HEK293 (cell line): ENCODE results near the gene ENTPD8.
"Not testable (repeated sequence)": the region's sequence is repeated elsewhere in the genome, so short reads cannot be mapped to it uniquely, and the experiment has no call there.

Experiments used
- CTCF ChIA-PET: fragments of 350-600 bp; formaldehyde crosslinking; extraction: SDS; loops from one replicate; lab custom pipeline; 2021; ENCODE audit warnings: antibody characterized with exemption; lab: Yijun Ruan, JAX
- POLR2A ChIA-PET: fragments of 300-600 bp; formaldehyde crosslinking; extraction: SDS; loops from one replicate; lab custom pipeline; 2020; ENCODE audit warnings: antibody characterized with exemption, inconsistent platforms; lab: Yijun Ruan, JAX
- H3K27ac ChIP-seq: fragments of 200-500 bp; sonication (Bioruptor generic); 2 replicates; pipeline ENCODE4 v1.5.1; 2014; ENCODE audit warnings: low read depth, low read length, control low read depth, inconsistent platforms; ENCODE audit errors: extremely low read depth
- H3K36me3 ChIP-seq, 2 experiments: fragments of 200-500 bp in 1 of 2; sonication (Bioruptor generic) in 1 of 2; 1 replicate in 1 of 2; 2 replicates in 1 of 2; pipeline ENCODE4 v1.5.1; 2014 to 2017; ENCODE audit warnings: inconsistent platforms in 2 of 2, low read length in 2 of 2; ENCODE audit not compliant: control insufficient read depth in 2 of 2, insufficient read depth in 1 of 2
- H3K4me1 ChIP-seq: fragments of 200-500 bp; sonication (Bioruptor generic); 2 replicates; pipeline ENCODE4 v1.5.1; 2014; ENCODE audit warnings: mild to moderate bottlenecking, low read length, inconsistent platforms; ENCODE audit not compliant: control insufficient read depth, insufficient read depth
- H3K4me3 ChIP-seq: 2 replicates; pipeline ENCODE4 v1.5.1; 2011; ENCODE audit warnings: low read depth, mild to moderate bottlenecking, control low read depth, low read length, moderate library complexity
- H3K9me3 ChIP-seq: fragments of 200-500 bp; sonication (Bioruptor generic); 2 replicates; pipeline ENCODE4 v1.5.1; 2014; ENCODE audit warnings: low read depth, low read length, inconsistent platforms; ENCODE audit not compliant: control insufficient read depth, insufficient read depth
- BCL11A ChIP-seq: fragments of 450-650 bp; formaldehyde crosslinking; IDR thresholded peaks from 2 replicates; pipeline ENCODE4 v1.5.1; 2016; ENCODE audit warnings: low read depth, missing biosample characterization, missing genetic modification characterization
- GFI1B ChIP-seq: fragments of 450-650 bp; formaldehyde crosslinking; IDR thresholded peaks from 2 replicates; pipeline ENCODE4 v1.5.1; 2016; ENCODE audit warnings: missing biosample characterization, missing genetic modification characterization
- GLIS2 ChIP-seq: fragments of 450-650 bp; formaldehyde crosslinking; IDR thresholded peaks from 2 replicates; pipeline ENCODE4 v1.5.1; 2016; ENCODE audit warnings: missing biosample characterization, missing genetic modification characterization
- KLF8 ChIP-seq: fragments of 450-650 bp; formaldehyde crosslinking; IDR thresholded peaks from 2 replicates; pipeline ENCODE4 v1.5.1; 2016; ENCODE audit warnings: missing biosample characterization, missing genetic modification characterization
- PBX3 ChIP-seq: sonication (generic); formaldehyde crosslinking; IDR thresholded peaks from 2 replicates; pipeline ENCODE4 v1.8.1; 2022; ENCODE audit warnings: mild to moderate bottlenecking, moderate library complexity, missing genetic modification reagents
- YY1 ChIP-seq: fragments of 450-650 bp; formaldehyde crosslinking; IDR thresholded peaks from 2 replicates; pipeline ENCODE4 v1.5.1; 2018; ENCODE audit warnings: missing biosample characterization, missing genetic modification characterization
- ZBTB7A ChIP-seq: fragments of 450-650 bp; formaldehyde crosslinking; IDR thresholded peaks from 2 replicates; pipeline ENCODE4 v1.5.1; 2016; ENCODE audit warnings: low read depth, missing biosample characterization, missing genetic modification characterization
- ZFP41 ChIP-seq: fragments of 450-650 bp; formaldehyde crosslinking; IDR thresholded peaks from 2 replicates; pipeline ENCODE4 v1.5.1; 2016; ENCODE audit warnings: missing biosample characterization, missing genetic modification characterization, borderline replicate concordance
- ZNF114 ChIP-seq: fragments of 450-650 bp; formaldehyde crosslinking; IDR thresholded peaks from 2 replicates; pipeline ENCODE4 v1.5.0; 2017; ENCODE audit warnings: missing biosample characterization, missing genetic modification characterization
- ZNF37A ChIP-seq: fragments of 450-650 bp; IDR thresholded peaks from 2 replicates; pipeline ENCODE4 v1.5.1; 2018; ENCODE audit warnings: missing biosample characterization, missing genetic modification characterization
- ZNF488 ChIP-seq: fragments of 450-650 bp; formaldehyde crosslinking; IDR thresholded peaks from 2 replicates; pipeline ENCODE4 v1.5.1; 2016; ENCODE audit warnings: missing biosample characterization, missing genetic modification characterization
- ZNF510 ChIP-seq: fragments of 450-650 bp; formaldehyde crosslinking; IDR thresholded peaks from 2 replicates; pipeline ENCODE4 v1.5.1; 2018; ENCODE audit warnings: mild to moderate bottlenecking, missing genetic modification characterization, missing biosample characterization; ENCODE audit not compliant: insufficient replicate concordance
- ZNF521 ChIP-seq: fragments of 450-650 bp; formaldehyde crosslinking; IDR thresholded peaks from 2 replicates; pipeline ENCODE4 v1.5.1; 2017; ENCODE audit warnings: missing biosample characterization, mild to moderate bottlenecking, missing genetic modification characterization
- ZNF558 ChIP-seq: fragments of 450-650 bp; formaldehyde crosslinking; IDR thresholded peaks from 2 replicates; pipeline ENCODE4 v1.5.1; 2016; ENCODE audit warnings: missing biosample characterization, missing genetic modification characterization
- ZNF571 ChIP-seq: fragments of 450-650 bp; formaldehyde crosslinking; IDR thresholded peaks from 2 replicates; pipeline ENCODE4 v1.5.0; 2017; ENCODE audit warnings: missing biosample characterization, missing genetic modification characterization
- ZNF621 ChIP-seq: fragments of 450-650 bp; formaldehyde crosslinking; IDR thresholded peaks from 2 replicates; pipeline ENCODE4 v1.5.1; 2017; ENCODE audit warnings: missing biosample characterization, missing genetic modification characterization
- ZNF645 ChIP-seq: fragments of 450-650 bp; formaldehyde crosslinking; IDR thresholded peaks from 2 replicates; pipeline ENCODE4; 2016; ENCODE audit warnings: missing biosample characterization, missing genetic modification characterization
- ZNF660 ChIP-seq: fragments of 450-650 bp; IDR thresholded peaks from 2 replicates; pipeline ENCODE4 v1.5.1; 2018; ENCODE audit warnings: missing biosample characterization, mild to moderate bottlenecking, missing genetic modification characterization
- ZNF747 ChIP-seq: fragments of 450-650 bp; formaldehyde crosslinking; IDR thresholded peaks from 2 replicates; pipeline ENCODE4 v1.5.1; 2016; ENCODE audit warnings: missing biosample characterization, missing genetic modification characterization
- ZNF791 ChIP-seq: fragments of 450-650 bp; formaldehyde crosslinking; IDR thresholded peaks from 2 replicates; pipeline ENCODE4 v1.5.1; 2016; ENCODE audit warnings: missing biosample characterization, missing genetic modification characterization
- ZNF837 ChIP-seq: fragments of 450-650 bp; formaldehyde crosslinking; IDR thresholded peaks from 2 replicates; pipeline ENCODE4 v1.5.1; 2016; ENCODE audit warnings: missing biosample characterization, missing genetic modification characterization
- TF ChIP-seq, protein P1 (sequence below): fragments of 450-650 bp; formaldehyde crosslinking; IDR thresholded peaks from 2 replicates; pipeline ENCODE4 v1.5.1; 2016; ENCODE audit warnings: missing biosample characterization, missing genetic modification characterization
- TF ChIP-seq, protein P2 (sequence below): fragments of 450-650 bp; formaldehyde crosslinking; IDR thresholded peaks from 2 replicates; pipeline ENCODE4 v1.5.1; 2016; ENCODE audit warnings: missing biosample characterization, missing genetic modification characterization

ENTPD8 gene

DNA sequence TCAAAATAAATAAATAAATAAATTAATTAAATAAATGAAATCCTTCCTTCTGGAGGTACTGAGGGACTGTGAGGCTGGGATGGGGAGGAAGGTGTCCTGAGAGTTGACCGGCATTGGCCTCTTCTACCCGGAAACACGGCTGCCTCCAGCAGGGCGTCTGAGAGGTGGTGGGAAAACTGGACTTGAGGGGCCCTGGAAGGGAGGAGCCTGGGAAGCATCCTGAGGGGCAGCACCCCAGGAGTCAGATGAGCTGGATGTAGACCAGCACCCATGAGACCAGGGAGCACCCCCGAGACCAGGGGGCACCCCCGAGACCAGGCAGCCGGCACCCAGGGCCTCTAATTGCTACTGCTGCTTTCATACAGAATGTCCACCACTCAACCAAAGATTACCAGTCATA, 26.7 kb upstream of the ENTPD8 start:
- Histone ChIP-seq H3K27ac (no peak overlapping the region), H3K4me3 (no peak overlapping the region), H3K36me3 (no peaks in the 10 kb centered on the region), H3K4me1 (no peaks in the 10 kb centered on the region), H3K9me3 (no peaks in the 10 kb centered on the region)
- CTCF ChIA-PET = interaction anchor here (0.6 to 0.7 kb wide), 2 partner anchors 46 to 87 kb away, joined by 3 read pairs; no protein-coding TSS in a partner anchor
- POLR2A ChIA-PET = no interaction called here
- TF ChIP-seq ZNF488 (tag by site-specific recombination) = no peak
- TF ChIP-seq ZNF645 (tag by site-specific recombination) = no peak
- no peak for TF ChIP-seq ZNF510 (tag by site-specific recombination)
- no peak for TF ChIP-seq ZNF621
- TF ChIP-seq, protein P1, sequence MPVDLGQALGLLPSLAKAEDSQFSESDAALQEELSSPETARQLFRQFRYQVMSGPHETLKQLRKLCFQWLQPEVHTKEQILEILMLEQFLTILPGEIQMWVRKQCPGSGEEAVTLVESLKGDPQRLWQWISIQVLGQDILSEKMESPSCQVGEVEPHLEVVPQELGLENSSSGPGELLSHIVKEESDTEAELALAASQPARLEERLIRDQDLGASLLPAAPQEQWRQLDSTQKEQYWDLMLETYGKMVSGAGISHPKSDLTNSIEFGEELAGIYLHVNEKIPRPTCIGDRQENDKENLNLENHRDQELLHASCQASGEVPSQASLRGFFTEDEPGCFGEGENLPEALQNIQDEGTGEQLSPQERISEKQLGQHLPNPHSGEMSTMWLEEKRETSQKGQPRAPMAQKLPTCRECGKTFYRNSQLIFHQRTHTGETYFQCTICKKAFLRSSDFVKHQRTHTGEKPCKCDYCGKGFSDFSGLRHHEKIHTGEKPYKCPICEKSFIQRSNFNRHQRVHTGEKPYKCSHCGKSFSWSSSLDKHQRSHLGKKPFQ (tag by site-specific recombination) = no peak
- TF ChIP-seq ZNF558 (tag by site-specific recombination) = no peak
- no peak for TF ChIP-seq KLF8 (tag by site-specific recombination)
- TF ChIP-seq ZBTB7A = no peak
- TF ChIP-seq ZNF521 (tag by site-specific recombination) = no peak
- no peak for TF ChIP-seq ZFP41
- no peak for TF ChIP-seq ZNF571 (tag by site-specific recombination)
- TF ChIP-seq, protein P2, sequence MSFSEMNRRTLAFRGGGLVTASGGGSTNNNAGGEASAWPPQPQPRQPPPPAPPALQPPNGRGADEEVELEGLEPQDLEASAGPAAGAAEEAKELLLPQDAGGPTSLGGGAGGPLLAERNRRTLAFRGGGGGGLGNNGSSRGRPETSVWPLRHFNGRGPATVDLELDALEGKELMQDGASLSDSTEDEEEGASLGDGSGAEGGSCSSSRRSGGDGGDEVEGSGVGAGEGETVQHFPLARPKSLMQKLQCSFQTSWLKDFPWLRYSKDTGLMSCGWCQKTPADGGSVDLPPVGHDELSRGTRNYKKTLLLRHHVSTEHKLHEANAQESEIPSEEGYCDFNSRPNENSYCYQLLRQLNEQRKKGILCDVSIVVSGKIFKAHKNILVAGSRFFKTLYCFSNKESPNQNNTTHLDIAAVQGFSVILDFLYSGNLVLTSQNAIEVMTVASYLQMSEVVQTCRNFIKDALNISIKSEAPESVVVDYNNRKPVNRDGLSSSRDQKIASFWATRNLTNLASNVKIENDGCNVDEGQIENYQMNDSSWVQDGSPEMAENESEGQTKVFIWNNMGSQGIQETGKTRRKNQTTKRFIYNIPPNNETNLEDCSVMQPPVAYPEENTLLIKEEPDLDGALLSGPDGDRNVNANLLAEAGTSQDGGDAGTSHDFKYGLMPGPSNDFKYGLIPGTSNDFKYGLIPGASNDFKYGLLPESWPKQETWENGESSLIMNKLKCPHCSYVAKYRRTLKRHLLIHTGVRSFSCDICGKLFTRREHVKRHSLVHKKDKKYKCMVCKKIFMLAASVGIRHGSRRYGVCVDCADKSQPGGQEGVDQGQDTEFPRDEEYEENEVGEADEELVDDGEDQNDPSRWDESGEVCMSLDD (tag by site-specific recombination) = no peak
- TF ChIP-seq GLIS2 (tag by site-specific recombination) = no peak

DNA sequence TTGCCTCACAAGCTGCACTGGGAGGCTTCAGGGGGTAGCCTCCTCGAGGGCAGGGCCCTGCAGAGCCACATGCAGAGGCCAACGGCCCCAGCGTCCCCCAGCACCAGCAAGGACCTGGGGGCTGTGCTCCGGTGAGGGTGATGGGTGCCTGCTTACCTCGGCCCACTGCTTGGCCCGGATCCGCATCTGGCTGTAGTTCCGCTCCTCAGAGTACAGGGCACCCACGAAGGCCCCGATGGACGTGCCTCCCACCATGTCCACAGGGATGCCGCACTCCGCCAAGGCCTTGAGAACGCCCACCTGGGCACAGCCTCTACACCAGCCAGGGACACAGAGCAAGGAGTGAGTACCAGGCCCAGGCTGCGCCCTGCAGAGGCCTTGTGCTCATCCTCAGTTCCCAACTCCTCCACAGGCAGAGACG, 26.0 kb upstream of the ENTPD8 start:
- no peaks in the 10 kb centered on the region for H3K36me3 ChIP-seq
- no peak for TF ChIP-seq ZNF37A
- TF ChIP-seq ZNF747 (tag by site-specific recombination) = no peak
- no peak for TF ChIP-seq BCL11A (tag by site-specific recombination)
- TF ChIP-seq YY1 (tag by site-specific recombination) = no peak
- no peak for TF ChIP-seq ZNF837
- no peak for TF ChIP-seq ZBTB7A
- no peak for TF ChIP-seq PBX3 (CRISPR knock-in tag)
- no peak for TF ChIP-seq GFI1B (tag by site-specific recombination)
- no peak for TF ChIP-seq ZNF114 (tag by site-specific recombination)
- TF ChIP-seq ZNF791 = no peak
- TF ChIP-seq ZNF660 (tag by site-specific recombination) = no peak
- no peak overlapping the region for H3K4me3 ChIP-seq
- CTCF ChIA-PET = interaction anchor here (0.6 kb wide), 1 partner anchor 88 kb away, joined by 3 read pairs; no protein-coding TSS in a partner anchor
- H3K27ac ChIP-seq = no peak overlapping the region
- POLR2A ChIA-PET = no interaction called here
- no peaks in the 10 kb centered on the region for H3K9me3 ChIP-seq
- H3K4me1 ChIP-seq = no peaks in the 10 kb centered on the region

DNA sequence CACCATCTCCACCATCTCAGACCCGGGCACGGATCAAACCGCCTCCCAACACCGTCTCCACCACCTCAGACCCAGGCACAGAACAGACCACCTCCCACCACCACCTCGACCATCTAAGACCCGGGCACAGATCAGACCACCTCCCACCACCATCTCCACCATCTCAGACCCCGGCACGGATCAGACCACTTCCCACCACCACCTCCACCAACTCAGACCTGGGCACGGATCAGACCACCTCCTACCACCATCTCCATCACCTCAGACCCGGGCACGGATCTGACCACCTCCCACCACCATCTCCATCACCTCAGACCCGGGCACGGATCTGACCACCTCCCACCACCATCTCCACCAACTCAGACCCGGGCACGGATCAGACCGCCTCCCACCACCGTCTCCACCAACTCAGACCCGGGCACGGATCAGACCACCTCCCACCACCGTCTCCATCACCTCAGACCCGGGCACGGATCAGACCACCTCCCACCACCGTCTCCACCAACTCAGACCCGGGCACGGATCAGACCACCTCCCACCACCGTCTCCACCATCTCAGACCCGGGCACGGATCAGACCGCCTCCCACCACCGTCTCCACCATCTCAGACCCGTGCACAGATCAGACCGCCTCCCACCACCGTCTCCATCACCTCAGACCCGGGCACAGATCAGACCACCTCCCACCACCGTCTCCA, 25.4 kb upstream of the ENTPD8 start:
- H3K36me3 ChIP-seq, H3K4me3 ChIP-seq, H3K27ac ChIP-seq, H3K4me1 ChIP-seq, H3K9me3 ChIP-seq, POLR2A ChIA-PET: not testable (repeated sequence)
- CTCF ChIA-PET = interaction anchor here (0.7 kb wide), 1 partner anchor 63 kb away, joined by 3 read pairs; no protein-coding TSS in a partner anchor
